ENCODE data around the gene CELA2B. TPM values are rescaled to one million over a fixed set of nuclear protein-coding genes. Genes with fewer than 3 reads are reported as not detected.

Gene CELA2B
- total RNA-seq, 1 donor from 2014 or later, result not detected

GRCh38 chr1:15446212-15446611 is 29.7 kb upstream of the CELA2B start:
- H3K36me3 ChIP-seq, result no peaks in the 10 kb centered on the region
- ATAC-seq (no peak), DNase-seq (no peak)
- H3K4me3 ChIP-seq, result no peak overlapping the region
- intact Hi-C loops (cut with DNase I), result no loop called here
- no peaks in the 10 kb centered on the region for H3K4me1 ChIP-seq
- TF ChIP-seq CTCF (IDR thresholded peaks at IDR 0.05), result no peak
- H3K9me3 ChIP-seq, result no peaks in the 10 kb centered on the region
- H3K27ac ChIP-seq, result no peak overlapping the region
- H3K27me3 ChIP-seq (ENCODE audit: low read depth), result peaks cover 5% of the 10 kb centered on the region

- no peak for TF ChIP-seq CTCF (IDR thresholded peaks at IDR 0.05)
These were observed 26.9 kb upstream of the CELA2B start for GRCh38 chr1:15448877-15449462.

GRCh38 chr1:15449567-15449966 is 26.3 kb upstream of the CELA2B start:
- H3K4me3 ChIP-seq, result no peak overlapping the region
- peaks cover 5% of the 10 kb centered on the region for H3K27me3 ChIP-seq (ENCODE audit: low read depth)
- no peaks in the 10 kb centered on the region for H3K4me1 ChIP-seq
- no peak for TF ChIP-seq CTCF (IDR thresholded peaks at IDR 0.05)
- intact Hi-C loops (cut with DNase I), result no loop called here
- ATAC-seq (no peak), DNase-seq (no peak)
- no peak overlapping the region for H3K27ac ChIP-seq
- H3K9me3 ChIP-seq, result no peaks in the 10 kb centered on the region
- no peaks in the 10 kb centered on the region for H3K36me3 ChIP-seq

More at GRCh38 chr1:15448877-15449462, 26.9 kb upstream of the CELA2B start:
- H3K27me3 ChIP-seq (ENCODE audit: low read depth), result peaks cover 5% of the 10 kb centered on the region
- no peaks in the 10 kb centered on the region for H3K4me1 ChIP-seq
- intact Hi-C loops (cut with DNase I), result no loop called here
- ATAC-seq, result no peak
- H3K4me3 ChIP-seq, result no peak overlapping the region
- no peak overlapping the region for H3K27ac ChIP-seq
- H3K36me3 ChIP-seq, result no peaks in the 10 kb centered on the region
- no peak for DNase-seq
- no peaks in the 10 kb centered on the region for H3K9me3 ChIP-seq

- no peak for ATAC-seq
- intact Hi-C loops (cut with DNase I), result no loop called here
- H3K27ac ChIP-seq, result no peak overlapping the region
These were observed 24.7 kb upstream of the CELA2B start for GRCh38 chr1:15451014-15451722.

GRCh38 chr1:15452216-15452615 is 23.7 kb upstream of the CELA2B start:
- Histone ChIP-seq H3K27ac (no peak overlapping the region), H3K27me3 (ENCODE audit: low read depth) (peaks cover under 1% of the 10 kb centered on the region), H3K36me3 (no peaks in the 10 kb centered on the region), H3K9me3 (no peaks in the 10 kb centered on the region), H3K4me1 (no peaks in the 10 kb centered on the region), H3K4me3 (no peak overlapping the region)
- ATAC-seq (no peak), DNase-seq (no peak)
- TF ChIP-seq CTCF (IDR thresholded peaks at IDR 0.05), result no peak
- intact Hi-C loops (cut with DNase I), result no loop called here

More at GRCh38 chr1:15451014-15451722, 24.7 kb upstream of the CELA2B start:
- no peak for TF ChIP-seq CTCF (IDR thresholded peaks at IDR 0.05)
- Histone ChIP-seq H3K27me3 (ENCODE audit: low read depth) (peaks cover 5% of the 10 kb centered on the region), H3K4me3 (no peak overlapping the region), H3K9me3 (no peaks in the 10 kb centered on the region), H3K36me3 (no peaks in the 10 kb centered on the region), H3K4me1 (no peaks in the 10 kb centered on the region)
- no peak for DNase-seq

Data from lower lobe of right lung (tissue), 2 donors.